HG03520 (cell line): ENCODE measurements around the gene H19.

ENCODE experiments used
- ATAC-seq: cut with Tn5 transposase; IDR thresholded peaks from one replicate; pipeline ENCODE4 v1.9.1; 2021; ENCODE audit warnings: mild to moderate bottlenecking, moderate library complexity; ENCODE audit not compliant: unreplicated experiment

H19 gene

DNA sequence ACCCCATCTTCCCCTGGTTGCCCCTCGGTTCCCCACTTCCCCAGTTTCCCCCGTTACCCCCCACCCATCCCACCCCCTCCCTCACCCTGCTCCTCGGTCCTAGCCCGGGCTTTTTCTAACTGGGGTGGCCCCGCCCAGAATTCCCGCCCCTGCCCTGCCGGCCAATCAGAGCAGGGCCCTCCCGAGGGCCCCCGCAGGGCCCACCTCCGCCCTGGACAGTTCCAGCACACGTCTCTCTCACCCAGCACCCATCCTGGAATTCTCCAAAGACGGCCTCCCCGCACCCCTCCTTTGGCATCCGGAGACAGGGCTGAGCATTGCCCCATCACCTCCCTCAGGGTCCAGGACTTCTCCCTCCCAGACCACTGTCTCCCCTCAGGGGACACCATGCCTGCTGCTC, at the start of gene H19:
Gene H19, minus strand, starts transcription at position 88 of the 400 bp plus-strand sequence.
- no peak for ATAC-seq

DNA sequence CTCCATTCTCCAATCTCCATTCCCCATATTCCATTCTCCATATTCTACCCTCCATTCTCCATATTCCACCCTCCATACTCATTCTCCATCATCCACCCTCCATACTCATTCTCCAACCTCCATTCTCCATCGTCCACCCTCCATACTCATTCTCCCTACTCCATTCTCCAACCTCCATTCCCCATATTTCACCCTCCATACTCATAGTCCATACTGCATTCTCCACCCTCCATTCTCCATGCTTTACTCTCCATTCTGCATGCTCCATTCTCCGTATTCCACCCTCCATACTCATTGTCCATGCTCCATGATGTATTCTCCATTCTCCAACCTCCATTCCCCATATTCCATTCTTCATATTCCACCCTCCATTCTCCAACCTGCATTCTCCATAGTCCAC, 44.3 kb upstream of the H19 start:
- ATAC-seq, result no peak

DNA sequence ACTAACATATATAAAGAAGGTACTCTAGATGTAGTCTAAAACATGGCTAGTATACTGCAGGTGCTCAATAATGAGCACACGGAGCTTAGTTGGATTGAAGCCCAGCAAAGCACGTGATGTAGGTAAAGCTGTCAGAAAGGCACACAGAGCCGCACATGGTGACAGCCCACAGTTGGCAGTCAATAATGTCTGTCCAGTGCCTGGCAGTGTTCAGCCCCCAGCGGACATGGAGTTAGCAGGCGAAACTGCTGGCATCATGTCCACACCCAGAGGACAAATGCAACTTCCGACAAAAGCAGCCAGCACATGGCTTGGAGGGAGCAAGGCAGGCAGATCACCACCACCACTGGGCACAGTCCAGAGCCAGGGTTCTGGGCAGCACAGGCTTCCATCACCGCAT, 43.5 kb upstream of the H19 start:
- ATAC-seq, result no peak

DNA sequence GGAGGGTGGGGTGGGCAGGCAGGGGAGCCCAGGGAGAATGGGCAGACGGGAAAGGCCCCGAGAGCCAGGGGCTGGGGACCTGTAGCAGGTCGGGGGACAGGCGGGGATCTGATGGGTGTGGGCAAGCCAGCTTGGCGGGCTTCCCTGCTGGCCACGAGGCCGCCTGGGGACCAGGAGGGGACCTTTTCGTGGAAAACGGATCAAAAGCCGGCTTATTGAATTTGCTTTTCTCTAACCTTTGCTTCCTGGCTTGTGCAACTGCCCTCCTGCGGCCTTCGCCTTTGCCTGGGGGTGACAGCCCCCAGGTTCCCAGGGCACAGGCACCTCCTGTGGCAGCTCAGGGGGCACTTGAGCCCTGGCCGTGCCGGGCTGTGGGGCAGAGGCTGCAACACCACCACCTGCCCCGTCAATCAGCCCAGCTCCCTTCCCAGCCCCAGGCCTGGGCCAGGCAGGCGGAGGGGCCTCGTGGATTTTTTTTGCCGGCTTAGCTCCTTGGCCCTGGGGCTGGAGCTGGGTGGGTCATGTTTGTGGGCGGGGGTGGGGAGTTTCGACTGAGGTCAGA, 41.6 kb upstream of the H19 start:
- ATAC-seq, result no peak

DNA sequence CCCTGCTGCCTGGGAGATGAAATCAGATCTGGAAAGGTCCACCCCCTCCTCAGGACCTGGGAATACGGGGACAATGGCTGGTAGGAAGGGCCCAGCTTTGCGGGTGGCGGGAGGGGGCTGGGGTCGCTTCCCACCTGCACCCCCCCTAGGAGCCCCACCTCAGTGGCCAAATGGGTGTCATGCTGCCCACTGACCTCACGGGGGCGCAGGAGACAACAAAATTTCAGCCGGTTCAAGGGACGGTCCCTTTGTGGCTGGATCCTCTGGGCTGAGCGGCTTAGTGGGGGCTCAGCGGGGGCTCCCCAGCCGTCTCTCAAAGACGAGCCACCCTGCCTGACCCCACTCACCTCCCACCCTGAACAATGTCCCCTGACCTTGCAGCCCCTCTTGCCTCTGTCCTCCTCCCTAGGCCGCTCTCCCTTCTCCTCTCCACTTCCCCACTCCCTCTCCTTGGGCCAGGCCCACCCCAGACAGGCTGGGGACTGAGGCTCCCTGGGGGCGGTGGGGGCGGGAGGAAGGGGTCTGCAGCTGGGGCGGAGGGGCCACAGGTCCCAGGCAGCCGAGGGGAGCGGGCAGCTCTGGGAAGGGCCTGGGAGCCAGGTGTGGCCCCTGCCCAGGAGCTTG, 39.3 kb upstream of the H19 start:
- ATAC-seq, result no peak

DNA sequence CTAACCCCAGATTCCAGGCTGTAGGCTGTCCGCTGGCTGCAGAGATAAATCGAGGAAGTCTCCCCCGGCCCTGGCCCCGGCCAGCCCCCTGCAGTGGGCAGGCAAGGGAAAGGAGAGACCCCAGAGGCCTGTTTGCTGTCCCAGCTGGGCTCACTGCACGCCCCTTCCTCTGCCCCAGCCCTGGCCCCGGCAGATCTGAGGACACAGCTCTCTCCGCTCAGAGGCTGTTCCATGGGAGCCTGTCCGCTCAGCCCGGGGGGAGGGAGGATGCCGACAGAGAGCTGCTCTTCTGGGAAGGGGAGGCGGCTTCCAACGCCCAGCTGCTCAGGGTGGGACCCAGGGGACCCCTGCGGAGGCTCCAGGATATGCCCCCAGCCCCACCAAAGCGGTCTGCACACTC, 37.7 kb upstream of the H19 start:
- no peak for ATAC-seq

DNA sequence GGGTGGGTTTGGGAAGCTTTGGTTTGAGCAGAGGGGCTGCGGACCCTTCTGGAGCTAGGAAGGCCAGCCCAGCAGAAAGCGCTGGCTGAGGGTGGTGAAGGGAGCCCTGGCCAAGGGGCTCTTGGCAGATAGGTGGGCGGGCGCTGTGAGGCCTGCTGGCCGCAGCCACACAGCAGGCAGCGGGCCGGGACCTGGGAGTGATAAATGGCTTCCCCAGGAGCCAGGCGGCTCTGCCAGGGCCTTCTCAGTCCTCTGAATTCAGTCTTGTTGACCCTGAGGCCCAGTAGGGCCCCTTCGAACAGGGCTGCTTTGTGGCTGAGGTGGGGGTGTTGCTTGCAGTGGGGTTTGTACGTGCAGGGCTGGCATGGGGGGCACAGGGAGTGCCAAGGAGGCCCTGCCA, 33.4 kb upstream of the H19 start:
- ATAC-seq, result no peak

DNA sequence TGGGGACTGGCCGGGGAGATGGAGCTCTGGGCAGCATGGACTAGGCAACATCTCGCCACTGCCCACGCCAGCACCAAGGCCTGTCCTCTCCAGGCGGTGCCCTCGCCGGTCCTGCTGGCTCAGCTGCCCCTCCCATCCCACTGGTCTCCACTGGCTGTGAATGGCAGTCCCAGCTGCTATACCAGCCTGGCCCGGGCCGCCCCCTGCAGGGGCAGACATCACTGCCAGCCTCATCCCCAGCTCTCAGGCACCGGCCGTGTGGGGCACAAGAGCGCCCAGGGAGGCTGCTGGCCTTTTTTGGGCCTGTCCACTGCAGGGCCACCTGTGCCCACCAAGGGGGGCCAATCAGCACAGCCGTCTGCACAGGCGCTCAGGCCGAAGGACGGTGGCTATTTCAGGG, 30.1 kb upstream of the H19 start:
- no peak for ATAC-seq

DNA sequence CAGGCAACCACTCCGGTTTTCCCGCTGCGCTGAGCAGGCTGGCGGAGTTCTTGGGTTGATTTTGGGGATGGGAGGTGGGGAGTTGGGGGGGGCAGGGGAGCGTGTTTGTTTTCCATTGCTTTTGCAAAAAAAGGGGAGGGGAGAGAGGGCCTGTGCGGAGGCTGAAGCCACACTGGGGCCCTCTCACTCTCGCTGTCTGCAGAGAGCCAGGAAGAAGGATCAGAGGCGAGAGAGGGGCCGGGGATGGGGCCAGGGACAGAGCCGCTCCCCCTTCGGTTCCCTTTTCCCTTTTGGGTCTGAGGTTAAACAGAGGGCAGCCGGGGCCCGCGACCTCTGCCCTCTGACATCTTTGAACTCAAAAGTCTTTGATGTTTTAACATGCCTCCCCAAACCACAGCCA, 17.4 kb upstream of the H19 start:
- no peak for ATAC-seq

DNA sequence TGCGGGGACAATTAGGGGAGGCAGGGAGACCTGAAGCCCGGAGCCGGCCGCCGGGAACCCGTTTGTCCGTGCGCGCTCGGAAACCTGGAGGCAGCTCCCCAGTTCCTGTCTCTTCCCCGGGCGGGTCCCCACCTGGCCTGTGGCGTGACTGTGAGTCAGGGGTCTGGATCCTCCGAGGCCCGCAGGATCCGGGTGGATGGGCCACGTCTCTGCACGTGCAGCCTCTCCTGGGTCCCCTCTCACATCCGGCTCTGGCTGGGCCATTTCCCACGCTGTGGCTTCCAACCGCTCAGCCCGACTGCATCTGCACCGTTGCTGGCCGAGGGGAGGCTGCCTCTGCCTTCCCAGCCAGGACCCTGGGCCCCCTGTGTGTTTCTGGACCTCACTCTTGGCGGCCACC, 14.8 kb upstream of the H19 start:
- ATAC-seq, result no peak

DNA sequence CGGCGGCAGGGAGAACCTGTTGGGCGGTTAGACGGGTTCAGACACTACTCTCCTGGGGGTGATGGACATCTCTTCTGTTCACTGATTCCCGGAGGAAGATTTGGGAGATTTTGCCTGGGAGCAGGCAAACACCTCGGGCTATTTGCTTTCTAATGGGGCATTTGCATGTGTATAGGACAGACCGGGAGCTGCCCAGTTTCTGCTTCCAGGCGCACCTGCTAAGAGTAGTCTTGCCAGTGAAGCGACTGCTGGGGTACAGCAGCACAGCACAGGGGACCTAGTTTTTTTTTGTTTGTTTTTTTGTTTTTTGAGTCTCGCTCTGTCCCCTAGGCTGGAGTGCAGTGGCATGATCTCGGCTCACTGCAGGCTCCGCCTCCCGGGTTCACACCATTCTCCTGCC, 6.8 kb upstream of the H19 start:
- ATAC-seq, result no peak

DNA sequence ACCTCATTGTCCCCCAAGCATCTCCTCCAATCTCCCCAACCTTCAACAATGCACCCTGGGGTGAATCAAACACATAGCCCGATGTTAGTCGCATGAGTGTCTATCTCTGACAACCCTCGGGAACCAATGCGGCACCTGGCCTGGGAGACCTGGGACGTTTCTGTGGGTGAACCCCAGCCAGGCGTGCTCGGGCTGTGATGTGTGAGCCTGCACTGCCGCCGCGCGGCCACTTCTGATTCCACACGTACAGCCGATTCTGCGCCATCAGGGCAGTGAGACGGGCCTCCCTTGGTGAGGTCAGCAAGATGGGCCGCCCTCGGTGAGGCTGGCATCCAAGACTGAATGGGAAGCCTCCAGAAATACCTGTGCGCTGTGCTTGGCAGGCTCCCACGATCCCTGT, 5.2 kb upstream of the H19 start:
- ATAC-seq, result no peak

DNA sequence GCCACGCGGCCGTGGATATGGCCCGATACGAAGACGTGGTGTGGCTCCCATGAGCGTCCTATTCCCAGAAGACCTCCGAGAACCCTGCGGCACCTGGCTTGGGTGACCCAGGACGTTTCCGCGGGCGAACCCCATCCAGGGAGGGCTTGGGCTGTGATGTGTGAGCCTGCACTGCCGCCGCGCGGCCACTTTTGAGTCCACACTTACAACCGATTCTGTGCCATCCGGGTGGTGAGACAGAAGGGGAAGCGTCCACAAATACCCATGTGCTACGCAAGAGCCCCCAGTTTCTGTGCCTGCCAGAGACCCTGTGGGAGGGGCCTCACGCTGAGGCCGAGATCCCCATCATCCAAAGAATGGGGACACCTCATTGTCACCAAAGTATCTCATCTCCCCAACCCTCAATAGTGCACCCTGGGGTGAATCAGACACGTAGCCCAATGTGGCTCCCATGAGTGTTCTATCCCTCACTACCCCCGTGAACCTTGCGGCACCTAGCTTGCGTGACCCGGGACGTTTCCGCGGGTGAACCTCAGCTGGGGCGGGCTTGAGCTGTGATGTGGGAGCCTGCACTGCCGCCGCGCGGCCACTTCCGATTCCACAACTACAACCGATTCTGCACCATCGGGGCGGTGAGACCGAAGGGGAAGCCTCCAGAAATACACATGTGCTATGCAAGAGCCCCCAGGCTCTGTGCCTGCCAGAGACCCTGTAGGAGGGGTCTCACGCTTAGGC, 4.6 kb upstream of the H19 start:
- no peak for ATAC-seq

DNA sequence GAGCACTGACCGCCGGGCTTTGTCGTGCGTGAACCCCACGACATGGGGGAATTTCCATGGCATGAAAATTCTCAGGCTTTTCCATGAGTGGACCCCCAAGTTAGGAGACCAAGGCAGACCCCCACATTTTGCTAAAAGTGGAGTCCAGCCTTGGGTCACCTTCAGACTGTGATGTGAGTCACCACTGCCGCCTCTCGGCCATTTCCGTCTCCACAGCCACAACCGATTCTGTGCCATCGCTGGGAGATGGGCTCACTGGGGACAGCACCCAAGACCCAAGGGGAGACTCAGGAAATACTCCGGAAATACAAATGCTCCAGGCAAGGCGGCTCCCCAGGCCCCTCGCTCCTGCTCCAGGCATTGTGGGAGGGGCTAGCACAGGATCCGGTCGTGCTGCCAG, 1.2 kb upstream of the H19 start:
- no peak for ATAC-seq

DNA sequence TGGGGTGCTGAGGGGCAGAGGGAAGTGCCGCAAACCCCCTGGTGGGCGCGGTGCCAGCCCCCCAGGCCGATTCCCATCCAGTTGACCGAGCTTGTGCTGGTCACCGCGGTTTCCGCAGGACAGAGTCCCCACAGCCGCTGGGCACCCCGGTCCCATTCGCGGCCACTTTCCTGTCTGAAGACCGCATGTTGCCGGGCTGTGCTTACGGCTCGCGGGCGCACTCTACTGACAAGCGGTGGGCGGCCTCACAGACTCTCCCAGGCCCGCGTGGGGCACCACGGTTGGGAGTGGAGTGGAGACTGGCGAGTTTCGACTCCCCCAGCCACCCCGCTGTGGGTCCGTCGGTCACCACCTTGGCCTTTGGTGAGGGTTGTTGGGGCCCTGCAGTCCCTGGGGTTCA, 648 bp upstream of the H19 start:
- no peak for ATAC-seq

DNA sequence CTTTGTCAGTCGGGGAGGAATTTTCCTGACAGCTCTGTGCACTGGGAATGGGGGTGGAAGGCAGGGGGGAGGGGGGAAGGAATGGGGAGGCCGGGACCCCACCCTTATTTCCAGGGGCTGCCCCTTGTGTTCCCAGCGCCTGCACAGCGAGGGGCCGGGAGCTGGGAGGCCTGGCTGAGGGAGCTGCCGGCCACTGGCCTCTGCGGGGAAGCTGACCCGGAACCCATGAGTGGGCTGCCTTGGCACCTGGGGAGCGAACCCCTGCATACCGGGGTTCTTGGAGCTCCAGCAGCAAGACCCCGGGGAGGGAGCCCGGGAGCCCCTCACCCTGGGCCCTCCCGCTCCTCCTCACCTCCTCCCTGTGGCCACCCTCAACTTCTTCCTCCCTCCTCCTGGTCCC, 3.5 kb downstream of the H19 start:
- ATAC-seq, result no peak

DNA sequence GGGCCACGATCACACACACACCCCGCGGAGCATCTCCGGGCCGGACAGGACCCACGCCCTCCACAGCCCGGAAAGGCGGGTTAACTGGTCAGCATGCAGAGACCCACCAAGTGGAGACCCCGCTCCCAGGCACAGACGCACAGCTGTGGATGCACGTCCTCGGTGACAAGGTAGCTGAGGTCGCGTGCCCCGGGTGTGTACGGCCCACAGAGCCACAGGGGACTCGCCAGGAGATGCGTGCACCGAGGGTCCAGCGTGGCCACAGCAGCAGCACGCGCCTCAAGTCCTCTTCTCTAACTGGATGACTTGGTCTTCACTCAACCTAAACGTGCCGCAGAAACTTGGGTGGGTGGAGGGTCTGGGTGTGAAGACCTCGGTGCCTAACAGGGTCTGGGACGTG, 5.5 kb downstream of the H19 start:
- no peak for ATAC-seq

DNA sequence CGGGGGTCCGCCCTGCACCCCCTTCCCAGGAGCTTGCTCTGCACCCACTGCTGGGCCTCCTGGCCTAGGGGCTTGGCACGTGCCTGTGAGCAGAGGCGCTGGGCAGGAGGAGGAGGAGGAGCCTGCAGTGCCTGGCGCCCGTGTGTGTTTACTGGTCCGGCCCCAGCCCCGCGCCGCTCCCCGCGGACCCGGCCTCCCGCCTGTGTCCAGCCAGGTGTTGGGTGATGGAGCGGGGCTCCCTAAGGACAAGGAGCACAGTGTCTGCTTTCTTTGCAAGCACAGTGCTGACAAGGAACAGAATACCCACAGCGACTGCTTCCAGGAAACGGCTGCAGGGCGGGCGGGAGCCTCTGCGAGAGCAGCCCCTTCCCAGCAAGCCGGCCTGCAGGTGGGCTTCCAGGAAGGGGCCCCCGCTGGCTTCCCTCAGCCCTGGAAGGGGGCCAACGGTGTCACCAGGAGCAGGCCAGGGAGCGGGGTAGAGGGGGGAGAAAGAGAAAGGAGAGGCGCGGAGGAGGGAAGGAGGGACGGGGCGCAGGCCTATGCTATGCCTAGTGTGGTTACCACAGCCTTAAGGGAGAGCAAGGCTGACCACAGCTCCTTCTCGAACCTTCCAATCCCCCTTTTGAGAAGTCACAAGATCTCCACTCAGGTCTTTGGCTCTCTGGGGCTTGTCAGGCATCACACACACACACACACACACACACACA, 6.6 kb downstream of the H19 start:
- ATAC-seq, result no peak

DNA sequence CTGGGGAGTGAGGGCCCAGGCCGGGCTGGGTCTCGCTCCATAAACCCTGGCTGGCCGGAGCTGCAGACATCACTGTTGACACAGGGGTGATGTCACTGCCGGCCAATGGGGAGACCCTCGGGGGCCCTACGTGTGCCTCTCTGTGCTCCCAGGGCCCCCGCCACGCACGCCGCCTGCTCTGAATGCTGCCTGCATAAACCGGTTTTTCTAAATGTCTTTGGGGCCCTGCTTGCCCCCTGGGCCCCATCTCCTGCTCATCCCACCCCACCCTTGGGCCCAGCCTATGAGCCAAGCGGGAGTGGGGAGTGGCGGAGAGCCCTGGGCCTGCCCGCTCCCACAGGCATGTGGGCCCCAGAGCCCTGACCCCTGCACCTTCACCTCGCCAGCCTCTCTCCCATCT, 7.7 kb downstream of the H19 start:
- no peak for ATAC-seq

DNA sequence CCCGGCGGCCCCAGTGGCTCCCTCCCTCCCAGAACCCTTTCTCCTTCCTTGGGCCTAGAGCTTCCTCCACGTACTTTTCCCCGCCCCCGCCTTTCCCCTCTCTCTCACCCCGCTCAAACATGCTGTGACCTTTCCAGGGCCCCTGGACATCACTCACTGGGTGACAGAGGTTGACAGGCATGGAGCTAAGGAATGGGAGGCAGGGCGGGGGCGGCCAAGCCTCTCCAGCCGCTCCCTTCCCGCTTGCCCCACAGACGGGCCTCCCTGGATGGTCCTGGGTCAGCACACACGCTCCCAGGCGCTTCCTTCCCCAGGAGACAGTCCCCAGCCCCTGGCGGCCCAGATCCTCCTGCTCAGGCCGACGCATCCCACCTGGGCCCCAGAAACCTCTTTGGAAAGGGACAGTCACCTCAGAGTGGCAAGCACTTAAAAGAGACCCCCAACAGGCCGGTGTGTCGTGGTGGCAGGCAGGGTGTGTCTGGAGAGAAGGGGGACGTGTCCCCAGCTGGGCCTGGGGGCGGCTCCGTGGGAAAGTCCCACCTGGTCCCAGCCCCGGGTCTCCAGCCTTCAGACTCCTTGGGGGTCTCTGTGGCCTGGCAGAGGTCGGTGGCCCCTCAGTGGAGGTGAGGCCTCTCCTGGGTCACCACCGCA, 8.8 kb downstream of the H19 start:
- ATAC-seq, result no peak

DNA sequence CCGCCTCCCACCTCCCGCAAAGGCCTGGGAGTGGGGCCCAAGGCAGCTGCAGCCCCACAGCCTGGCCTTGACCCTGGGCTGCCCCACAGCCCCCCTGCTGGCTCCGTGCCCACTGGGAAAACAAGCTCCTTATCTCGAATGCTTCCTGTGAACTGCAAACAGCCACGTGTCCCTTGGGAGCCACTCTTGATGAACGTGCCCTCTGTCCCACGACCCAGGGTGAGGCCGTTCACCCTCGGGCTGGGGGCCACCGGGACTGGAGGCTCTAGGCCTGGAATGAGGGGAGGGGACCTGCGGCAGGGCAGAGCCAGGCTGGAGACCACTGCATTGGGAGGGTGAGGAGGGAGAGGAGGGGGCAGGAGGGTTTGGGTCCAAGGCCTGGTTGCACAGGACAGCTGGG, 9.5 kb downstream of the H19 start:
- no peak for ATAC-seq

DNA sequence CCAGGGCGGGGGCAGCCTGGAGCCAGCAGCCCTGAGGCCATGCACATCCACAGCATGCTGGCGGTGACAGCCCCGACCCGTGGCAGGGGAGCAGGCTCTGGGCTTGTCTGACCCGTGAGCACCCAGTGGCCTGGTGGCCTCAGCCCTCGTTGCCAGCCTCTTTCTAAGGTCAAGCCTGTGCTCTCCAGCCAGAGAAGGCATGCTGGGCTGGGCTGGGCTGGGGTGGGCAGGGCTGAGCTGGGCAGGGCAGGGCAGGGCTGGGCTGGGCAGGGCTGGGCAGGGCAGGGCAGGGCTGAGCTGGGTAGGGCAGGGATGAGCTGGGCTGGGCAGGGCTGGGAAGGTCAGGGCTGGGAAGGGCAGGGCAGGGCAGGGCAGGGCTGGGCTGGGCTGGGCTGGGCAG, 10.6 kb downstream of the H19 start:
- ATAC-seq, result no peak
